B cell (primary cell): ENCODE results near the gene HOXB13. TPM values are rescaled to one million over a fixed set of nuclear protein-coding genes. Genes with fewer than 3 reads are reported as not detected.

Experiments used
- ATAC-seq: fragments of 200-7000 bp; cut with Tn5 transposase; one replicate; pipeline ENCODE4 v1.10.0; 2021; ENCODE audit warnings: low read depth, mild to moderate bottlenecking, moderate number of reproducible peaks, moderate library complexity
- CTCF ChIA-PET: fragments of 350-600 bp; sonication (Branson Sonifier 250); formaldehyde crosslinking; loops from one replicate; lab custom pipeline; 2021; ENCODE audit warnings: antibody characterized with exemption, inconsistent platforms; lab: Charles Lee
- POLR2A ChIA-PET: fragments of 350-600 bp; sonication (Branson Sonifier 250); formaldehyde crosslinking; loops from one replicate; lab custom pipeline; 2021; ENCODE audit warnings: antibody characterized with exemption; lab: Charles Lee
- DNase-seq: peaks from one replicate; pipeline ENCODE4 v3.0.0; 2013
- H2AFZ ChIP-seq: 2 replicates; pipeline ENCODE4 v1.6.1; 2012; ENCODE audit warnings: mild to moderate bottlenecking, low read depth, low read length; ENCODE audit not compliant: insufficient read depth, poor library complexity, severe bottlenecking
- H3K27ac ChIP-seq, 2 donors: 1 replicate in 1 of 2; 2 replicates in 1 of 2; pipeline ENCODE4 v1.5.1; 2012 to 2013; ENCODE audit warnings: low read length in 2 of 2, mild to moderate bottlenecking in 2 of 2, moderate library complexity in 1 of 2
- H3K27me3 ChIP-seq, 4 experiments: fragments of 200-600 bp in 1 of 4; sonication (generic) in 1 of 4; replicated peaks in 1 of 4; 1 replicate in 2 of 4; 2 replicates in 2 of 4; pipeline versions ENCODE4 v1.6.1 to v1.7.0; 2013 to 2016; ENCODE audit warnings: low read length in 3 of 4, mild to moderate bottlenecking in 2 of 4, mixed read lengths in 1 of 4, moderate library complexity in 1 of 4; ENCODE audit not compliant: insufficient read depth in 4 of 4, control insufficient read depth in 3 of 4; ENCODE audit errors: control extremely low read depth in 1 of 4
- H3K36me3 ChIP-seq, 2 experiments: replicated peaks in 1 of 2; 1 replicate in 1 of 2; 2 replicates in 1 of 2; pipeline versions ENCODE4 v1.6.1 to v1.7.1; 2013; ENCODE audit warnings: low read length in 1 of 2; ENCODE audit not compliant: insufficient read depth in 2 of 2, control insufficient read depth in 1 of 2; ENCODE audit errors: control extremely low read depth in 1 of 2, extremely low read depth in 1 of 2
- H3K4me1 ChIP-seq, 2 donors: fragments of 200-600 bp in 1 of 2; sonication (generic) in 1 of 2; 1 replicate in 1 of 2; 2 replicates in 1 of 2; pipeline versions ENCODE4 v1.5.1 to v1.6.1; 2013 to 2017; ENCODE audit warnings: low read length in 2 of 2; ENCODE audit not compliant: control insufficient read depth in 2 of 2, insufficient read depth in 2 of 2
- H3K4me2 ChIP-seq: replicated peaks from 2 replicates; pipeline ENCODE3; 2012; ENCODE audit warnings: mild to moderate bottlenecking, low read depth, low read length; ENCODE audit not compliant: poor library complexity, severe bottlenecking
- H3K4me3 ChIP-seq, 5 experiments: fragments of 200-600 bp in 1 of 5; sonication (generic) in 1 of 5; 1 replicate in 3 of 5; 2 replicates in 2 of 5; pipeline versions ENCODE4 v1.5.1 to v1.7.0; 2011 to 2016; ENCODE audit warnings: low read length in 4 of 5, mild to moderate bottlenecking in 4 of 5, low read depth in 2 of 5, control low read depth in 1 of 5, moderate library complexity in 1 of 5; ENCODE audit not compliant: insufficient read depth in 1 of 5; ENCODE audit errors: control extremely low read depth in 1 of 5, extremely low read depth in 1 of 5
- H3K79me2 ChIP-seq: fragments of 200-600 bp; sonication (generic); one replicate; pipeline ENCODE4 v1.6.0; 2016; ENCODE audit warnings: low read length; ENCODE audit not compliant: control insufficient read depth, insufficient read depth
- H3K9ac ChIP-seq: fragments of 200-600 bp; sonication (generic); 2 replicates; pipeline ENCODE4 v1.6.1; 2017; ENCODE audit warnings: mild to moderate bottlenecking, low read length, moderate library complexity
- H3K9me3 ChIP-seq, 3 donors: one replicate each; pipeline versions ENCODE4 v1.6.1 to v1.7.1; 2013; ENCODE audit warnings: low read length in 2 of 3; ENCODE audit not compliant: control insufficient read depth in 2 of 3, insufficient read depth in 1 of 3; ENCODE audit errors: control extremely low read depth in 1 of 3
- H4K20me1 ChIP-seq: 2 replicates; pipeline ENCODE4 v1.6.0; 2012; ENCODE audit warnings: mild to moderate bottlenecking, low read length; ENCODE audit not compliant: insufficient read depth, control insufficient read depth, poor library complexity, severe bottlenecking
- H3K27ac Mint-ChIP-seq: one replicate; pipeline ENCODE4 v1.8.0; 2021; ENCODE audit warnings: mixed read lengths
- H3K27me3 Mint-ChIP-seq: one replicate; pipeline ENCODE4 v1.8.0; 2021; ENCODE audit warnings: mixed read lengths
- H3K4me1 Mint-ChIP-seq: one replicate; pipeline ENCODE4 v1.8.0; 2021; ENCODE audit warnings: mixed read lengths
- H3K4me3 Mint-ChIP-seq: one replicate; pipeline ENCODE4 v1.8.0; 2021; ENCODE audit warnings: mixed read lengths
- H3K9me3 Mint-ChIP-seq: one replicate; pipeline ENCODE4 v1.8.0; 2022; ENCODE audit warnings: mixed read lengths; ENCODE audit not compliant: insufficient read depth
- EZH2 ChIP-seq: IDR thresholded peaks from 2 replicates; pipeline ENCODE4 v1.6.1; 2012; ENCODE audit warnings: borderline replicate concordance, low read depth, mild to moderate bottlenecking, moderate library complexity, low read length; ENCODE audit not compliant: insufficient read depth, poor library complexity, severe bottlenecking
- WGBS: methylation state at CpG from one replicate; pipeline ENCODE4 v1.1.5; 2013; ENCODE audit warnings: missing lambda C conversion rate; ENCODE audit not compliant: insufficient coverage; 5-methylcytosine and 5-hydroxymethylcytosine counted together
- intact Hi-C: fragments of 100-400 bp; cut with micrococcal nuclease; formaldehyde crosslinking; loops from one replicate; pipeline ENCODE4 v1.10.0; 2022
- polyA plus RNA-seq: library from polyadenylated mRNA; depleted of rRNA; stranded (reverse); fragments of >200 nt; gene quantifications from 2 replicates; pipeline ENCODE4 v1.2.3, GENCODE V29; 2012
- total RNA-seq, 2 donors: library from RNA; stranded (reverse); fragments of 120-200 nt in 1 of 2; gene quantifications; 1 replicate in 1 of 2; 2 replicates in 1 of 2; pipeline versions ENCODE4 v1.2.3 to v1.2.4, GENCODE V29; 2013 to 2022
- TF ChIP-seq, protein P1 (sequence below): fragments of 200-600 bp; IDR thresholded peaks from one replicate; pipeline ENCODE4 v1.8.0; 2022; ENCODE audit warnings: antibody characterized with exemption, mild to moderate bottlenecking

HOXB13 gene
- total and polyA plus RNA-seq, 2 donors (not counting 1 experiment from before 2014, with no cell fraction given), result not detected

DNA sequence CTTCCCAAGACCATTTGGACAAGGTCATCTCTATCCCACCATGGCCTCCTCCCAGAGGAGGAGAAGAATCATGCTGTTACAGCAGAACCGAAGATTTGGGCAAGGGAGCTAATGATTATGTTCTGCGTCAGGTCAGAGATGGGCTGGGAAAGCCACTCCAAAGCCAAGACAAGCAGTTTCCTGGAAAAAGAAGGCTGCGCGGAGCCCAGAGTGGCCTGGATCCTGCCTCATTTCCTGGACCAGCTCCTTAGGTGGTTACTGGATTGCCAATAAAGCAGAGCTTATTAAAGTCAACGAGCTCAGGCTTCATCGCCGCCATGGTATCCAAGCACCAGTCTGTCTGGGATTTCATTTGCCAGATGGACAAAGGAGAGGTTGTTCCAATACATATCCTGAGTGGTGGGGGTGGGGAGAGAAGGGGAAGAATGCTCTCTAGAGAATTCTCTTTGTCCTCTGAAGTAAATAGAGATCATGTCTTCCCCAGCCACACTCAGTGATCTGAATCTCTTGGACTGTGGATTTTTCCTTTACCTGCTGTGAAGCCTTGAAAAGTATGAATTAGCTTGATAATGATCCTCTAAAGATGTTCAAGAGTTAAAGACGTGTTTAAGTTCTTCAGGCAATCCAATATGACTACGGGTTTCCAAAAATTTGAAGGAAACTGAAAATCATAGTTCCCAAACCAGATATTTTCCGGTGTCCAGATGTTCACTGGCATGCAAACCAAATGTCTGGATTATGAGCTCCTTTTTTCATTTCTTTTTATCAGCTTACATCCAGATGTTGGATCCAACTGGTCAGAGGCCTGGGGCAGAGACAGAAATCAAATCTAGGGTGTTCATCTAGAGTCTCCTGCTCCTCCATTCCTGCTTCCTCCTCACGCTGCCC is 23.9 kb downstream of the HOXB13 start:
- no peak overlapping the region for H3K4me2 ChIP-seq
- peaks cover 0 to 44% (median 29%) of the 10 kb centered on the region in 4 experiments for H3K27me3 ChIP-seq
- H3K9me3 ChIP-seq, result no peaks in the 10 kb centered on the region
- H3K79me2 ChIP-seq, result no peaks in the 10 kb centered on the region
- intact Hi-C loops, result no loop called here
- Mint-ChIP-seq H3K9me3 (no peaks in the 10 kb centered on the region), H3K27ac (no peak overlapping the region), H3K27me3 (peaks cover 70% of the 10 kb centered on the region), H3K4me3 (no peak overlapping the region), H3K4me1 (no peaks in the 10 kb centered on the region)
- H3K4me1 ChIP-seq, result no peaks in the 10 kb centered on the region
- no peaks in the 10 kb centered on the region for H4K20me1 ChIP-seq
- H3K27ac ChIP-seq, result no peak overlapping the region
- POLR2A ChIA-PET, result no interaction called here
- no peak for DNase-seq
- H2AFZ ChIP-seq, result no peak overlapping the region
- CTCF ChIA-PET, result interaction anchor here (0.8 to 1.3 kb wide), 2 partner anchors 26 to 69 kb away, joined by 3 to 6 read pairs; no protein-coding TSS in a partner anchor
- no peaks in the 10 kb centered on the region for H3K36me3 ChIP-seq
- no peak for TF ChIP-seq EZH2
- TF ChIP-seq, protein P1, sequence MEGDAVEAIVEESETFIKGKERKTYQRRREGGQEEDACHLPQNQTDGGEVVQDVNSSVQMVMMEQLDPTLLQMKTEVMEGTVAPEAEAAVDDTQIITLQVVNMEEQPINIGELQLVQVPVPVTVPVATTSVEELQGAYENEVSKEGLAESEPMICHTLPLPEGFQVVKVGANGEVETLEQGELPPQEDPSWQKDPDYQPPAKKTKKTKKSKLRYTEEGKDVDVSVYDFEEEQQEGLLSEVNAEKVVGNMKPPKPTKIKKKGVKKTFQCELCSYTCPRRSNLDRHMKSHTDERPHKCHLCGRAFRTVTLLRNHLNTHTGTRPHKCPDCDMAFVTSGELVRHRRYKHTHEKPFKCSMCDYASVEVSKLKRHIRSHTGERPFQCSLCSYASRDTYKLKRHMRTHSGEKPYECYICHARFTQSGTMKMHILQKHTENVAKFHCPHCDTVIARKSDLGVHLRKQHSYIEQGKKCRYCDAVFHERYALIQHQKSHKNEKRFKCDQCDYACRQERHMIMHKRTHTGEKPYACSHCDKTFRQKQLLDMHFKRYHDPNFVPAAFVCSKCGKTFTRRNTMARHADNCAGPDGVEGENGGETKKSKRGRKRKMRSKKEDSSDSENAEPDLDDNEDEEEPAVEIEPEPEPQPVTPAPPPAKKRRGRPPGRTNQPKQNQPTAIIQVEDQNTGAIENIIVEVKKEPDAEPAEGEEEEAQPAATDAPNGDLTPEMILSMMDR, result no peak
- ATAC-seq, result no peak
- 92% methylated on average over 8 of the region's 11 CpGs for WGBS
- no peak overlapping the region for H3K9ac ChIP-seq
- no peak overlapping the region for H3K4me3 ChIP-seq

GRCh38 chr17:48701864-48702532 is 26.6 kb downstream of the HOXB13 start:
- Mint-ChIP-seq H3K4me3 (no peak overlapping the region), H3K4me1 (no peaks in the 10 kb centered on the region), H3K27ac (no peak overlapping the region), H3K9me3 (no peaks in the 10 kb centered on the region), H3K27me3 (peaks cover 64% of the 10 kb centered on the region)
- no peaks in the 10 kb centered on the region for H3K79me2 ChIP-seq
- no peak overlapping the region for H3K4me3 ChIP-seq
- no peak overlapping the region for H3K27ac ChIP-seq
- POLR2A ChIA-PET, result no interaction called here
- H3K27me3 ChIP-seq, result peaks cover 0 to 35% (median 25%) of the 10 kb centered on the region in 4 experiments
- ATAC-seq (no peak), DNase-seq (no peak)
- TF ChIP-seq EZH2, result no peak
- TF ChIP-seq, protein P1, result no peak
- WGBS, result 80% methylated on average over 2 of the region's 10 CpGs
- CTCF ChIA-PET, result no interaction called here
- no peak overlapping the region for H3K9ac ChIP-seq
- H3K4me1 ChIP-seq, result no peaks in the 10 kb centered on the region
- no peaks in the 10 kb centered on the region for H3K9me3 ChIP-seq
- H4K20me1 ChIP-seq, result no peaks in the 10 kb centered on the region
- intact Hi-C loops, result no loop called here
- H3K4me2 ChIP-seq, result no peak overlapping the region
- no peak overlapping the region for H2AFZ ChIP-seq
- H3K36me3 ChIP-seq, result no peaks in the 10 kb centered on the region
